Subcutaneous abdominal adipose tissue (tissue), 5 donors: ENCODE measurements around the gene UPF2.

ENCODE experiments used
- H3K27ac ChIP-seq: one replicate; pipeline ENCODE4 v1.7.0; 2013; ENCODE audit warnings: low read depth, mild to moderate bottlenecking, inconsistent platforms, low read length, moderate library complexity
- H3K27me3 ChIP-seq, 5 donors: one replicate each; pipeline ENCODE4 v1.7.0; 2013; ENCODE audit warnings: low read length in 5 of 5, inconsistent platforms in 1 of 5; ENCODE audit not compliant: control insufficient read depth in 5 of 5, insufficient read depth in 4 of 5
- H3K36me3 ChIP-seq, 5 donors: one replicate each; pipeline ENCODE4 v1.7.0; 2013; ENCODE audit warnings: low read length in 5 of 5; ENCODE audit not compliant: control insufficient read depth in 5 of 5, insufficient read depth in 5 of 5
- H3K4me1 ChIP-seq, 5 donors: one replicate each; pipeline ENCODE4 v1.7.0; 2013; ENCODE audit warnings: low read length in 5 of 5, mild to moderate bottlenecking in 3 of 5, moderate library complexity in 1 of 5; ENCODE audit not compliant: control insufficient read depth in 5 of 5, insufficient read depth in 5 of 5
- H3K4me3 ChIP-seq, 5 donors: one replicate each; pipeline ENCODE4 v1.7.0; 2013; ENCODE audit warnings: low read length in 5 of 5, low read depth in 1 of 5
- H3K9ac ChIP-seq, 5 donors: one replicate each; pipeline ENCODE4 v1.7.0; 2013; ENCODE audit warnings: low read length in 5 of 5, mild to moderate bottlenecking in 4 of 5, moderate library complexity in 3 of 5
- H3K9me3 ChIP-seq, 5 donors: one replicate each; pipeline ENCODE4 v1.7.0; 2013; ENCODE audit warnings: low read length in 5 of 5; ENCODE audit not compliant: control insufficient read depth in 5 of 5
- donor health status: healthy.
- donor health status: healthy.
- donor health status: healthy.
- donor health status: healthy.
- donor health status: healthy.

Gene UPF2

GRCh38 chr10:11949152-11949551, 93.5 kb downstream of the UPF2 start:
- H3K27ac ChIP-seq, result no peak overlapping the region
- no peaks in the 10 kb centered on the region for H3K27me3 ChIP-seq
- no peak overlapping the region for H3K9ac ChIP-seq
- H3K4me3 ChIP-seq, result no peak overlapping the region
- H3K4me1 ChIP-seq, result no peaks in the 10 kb centered on the region
- H3K36me3 ChIP-seq, result peaks cover 23 to 50% (median 30%) of the 10 kb centered on the region in 5 donors
- H3K9me3 ChIP-seq, result no peaks in the 10 kb centered on the region

GRCh38 chr10:11946652-11947051, 96.0 kb downstream of the UPF2 start:
- Histone ChIP-seq H3K4me3 (no peak overlapping the region), H3K9me3 (no peaks in the 10 kb centered on the region), H3K4me1 (no peaks in the 10 kb centered on the region), H3K27me3 (no peaks in the 10 kb centered on the region), H3K9ac (no peak overlapping the region), H3K36me3 (peaks cover 28 to 58% (median 39%) of the 10 kb centered on the region in 5 donors), H3K27ac (no peak overlapping the region)

GRCh38 chr10:11936389-11937152, 106.0 kb downstream of the UPF2 start:
- H3K4me3 ChIP-seq, result no peak overlapping the region
- no peak overlapping the region for H3K27ac ChIP-seq
- H3K9me3 ChIP-seq, result no peaks in the 10 kb centered on the region
- H3K27me3 ChIP-seq, result no peaks in the 10 kb centered on the region
- H3K4me1 ChIP-seq, result no peaks in the 10 kb centered on the region
- H3K36me3 ChIP-seq, result peaks cover 28 to 54% (median 49%) of the 10 kb centered on the region in 5 donors
- no peak overlapping the region for H3K9ac ChIP-seq

GRCh38 chr10:11934262-11934661, 108.3 kb downstream of the UPF2 start:
- no peak overlapping the region for H3K27ac ChIP-seq

GRCh38 chr10:11933577-11934223, 108.9 kb downstream of the UPF2 start:
- Histone ChIP-seq H3K4me1 (no peaks in the 10 kb centered on the region), H3K4me3 (no peak overlapping the region), H3K9me3 (no peaks in the 10 kb centered on the region), H3K36me3 (peaks cover 26 to 70% (median 60%) of the 10 kb centered on the region in 5 donors), H3K27me3 (no peaks in the 10 kb centered on the region), H3K9ac (no peak overlapping the region), H3K27ac (no peak overlapping the region)

More at GRCh38 chr10:11934262-11934661, 108.3 kb downstream of the UPF2 start:
- Histone ChIP-seq H3K4me3 (no peak overlapping the region), H3K36me3 (peaks cover 26 to 64% (median 57%) of the 10 kb centered on the region in 5 donors), H3K4me1 (no peaks in the 10 kb centered on the region), H3K9me3 (no peaks in the 10 kb centered on the region), H3K27me3 (no peaks in the 10 kb centered on the region), H3K9ac (no peak overlapping the region)

- Histone ChIP-seq H3K36me3 (peaks cover 33 to 79% (median 67%) of the 10 kb centered on the region in 5 donors), H3K9ac (no peak overlapping the region), H3K27me3 (no peaks in the 10 kb centered on the region), H3K4me3 (no peak overlapping the region), H3K4me1 (no peaks in the 10 kb centered on the region), H3K9me3 (no peaks in the 10 kb centered on the region), H3K27ac (no peak overlapping the region)
These were observed 111.6 kb downstream of the UPF2 start for GRCh38 chr10:11931038-11931437.

- Histone ChIP-seq H3K27me3 (no peaks in the 10 kb centered on the region), H3K27ac (no peak overlapping the region), H3K9ac (no peak overlapping the region), H3K4me1 (no peaks in the 10 kb centered on the region), H3K4me3 (no peak overlapping the region), H3K9me3 (no peaks in the 10 kb centered on the region), H3K36me3 (peaks cover 31 to 79% (median 67%) of the 10 kb centered on the region in 5 donors)
These were observed 112.2 kb downstream of the UPF2 start for GRCh38 chr10:11930312-11930978.

- H3K9me3 ChIP-seq, result no peaks in the 10 kb centered on the region
- H3K27ac ChIP-seq, result no peak overlapping the region
- H3K36me3 ChIP-seq, result peaks cover 20 to 75% (median 64%) of the 10 kb centered on the region in 5 donors
- H3K4me1 ChIP-seq, result no peaks in the 10 kb centered on the region
- no peaks in the 10 kb centered on the region for H3K27me3 ChIP-seq
- no peak overlapping the region for H3K4me3 ChIP-seq
- no peak overlapping the region for H3K9ac ChIP-seq
These were observed 114.9 kb downstream of the UPF2 start for GRCh38 chr10:11927746-11928145.

- H3K9me3 ChIP-seq, result no peaks in the 10 kb centered on the region
- H3K36me3 ChIP-seq, result peaks cover 17 to 62% (median 55%) of the 10 kb centered on the region in 5 donors
- no peak overlapping the region for H3K27ac ChIP-seq
- no peak overlapping the region for H3K9ac ChIP-seq
- H3K27me3 ChIP-seq, result no peaks in the 10 kb centered on the region
- no peaks in the 10 kb centered on the region for H3K4me1 ChIP-seq
- H3K4me3 ChIP-seq, result no peak overlapping the region
These were observed 120.7 kb downstream of the UPF2 start for GRCh38 chr10:11921800-11922392.
